HuH-7 (cell line): ENCODE results near the gene JAM3.

Experiments used
- DNase-seq: peaks from one replicate; pipeline ENCODE4 v3.0.0; 2011; ENCODE audit warnings: low spot score

The JAM3 gene

DNA sequence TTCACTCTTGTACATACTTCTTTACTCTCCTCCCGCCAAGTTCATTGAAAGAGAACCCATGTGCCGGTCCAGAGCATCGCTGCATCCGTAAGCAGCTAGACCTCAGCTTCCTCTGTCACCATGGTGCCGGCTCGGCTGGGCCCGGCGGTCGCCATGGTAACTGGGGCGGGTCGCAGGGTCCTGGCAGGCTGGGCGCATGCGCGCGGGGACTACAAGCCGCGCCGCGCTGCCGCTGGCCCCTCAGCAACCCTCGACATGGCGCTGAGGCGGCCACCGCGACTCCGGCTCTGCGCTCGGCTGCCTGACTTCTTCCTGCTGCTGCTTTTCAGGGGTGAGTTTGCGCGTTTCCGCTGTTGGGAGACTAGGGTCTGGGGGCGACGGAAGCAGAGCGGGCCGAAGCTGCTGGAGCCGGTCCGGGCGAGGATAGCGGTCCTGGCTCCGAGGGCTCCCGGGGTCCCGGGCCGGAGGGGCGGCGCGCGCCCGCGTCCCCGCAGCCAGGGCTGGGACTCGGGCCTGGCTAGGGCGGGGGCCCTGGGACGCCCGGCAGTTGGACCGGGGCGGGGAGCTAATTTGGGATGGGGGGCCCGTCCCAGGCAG, at the start of gene JAM3:
Gene JAM3, plus strand, starts transcription at position 244 of the 597 bp plus-strand sequence. Its CDS starts 12 bp downstream, at position 256.
- no peak for DNase-seq

GRCh38 chr11:134019500-134019899, 49.4 kb upstream of the JAM3 start:
- no peak for DNase-seq

DNA sequence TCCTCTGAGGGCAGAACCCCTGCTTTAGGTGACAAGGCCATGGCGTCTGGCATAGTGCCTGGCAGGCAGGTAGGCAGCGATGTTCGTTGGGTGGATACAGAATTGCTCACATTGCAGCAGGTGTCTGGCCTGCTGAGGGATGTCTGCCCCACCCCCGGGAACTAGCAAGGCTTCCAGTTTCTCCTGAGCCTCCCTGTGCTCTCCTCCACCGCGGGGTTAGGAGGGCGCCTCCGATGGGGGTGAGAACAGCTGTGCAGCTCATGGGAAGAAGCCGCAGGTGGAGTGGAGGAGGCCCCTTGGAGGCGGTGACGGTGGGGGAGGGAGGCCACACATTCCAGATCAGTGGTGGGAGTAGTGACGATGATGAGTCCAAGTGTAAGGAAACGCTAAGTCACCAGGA, 48.3 kb upstream of the JAM3 start:
- no peak for DNase-seq

DNA sequence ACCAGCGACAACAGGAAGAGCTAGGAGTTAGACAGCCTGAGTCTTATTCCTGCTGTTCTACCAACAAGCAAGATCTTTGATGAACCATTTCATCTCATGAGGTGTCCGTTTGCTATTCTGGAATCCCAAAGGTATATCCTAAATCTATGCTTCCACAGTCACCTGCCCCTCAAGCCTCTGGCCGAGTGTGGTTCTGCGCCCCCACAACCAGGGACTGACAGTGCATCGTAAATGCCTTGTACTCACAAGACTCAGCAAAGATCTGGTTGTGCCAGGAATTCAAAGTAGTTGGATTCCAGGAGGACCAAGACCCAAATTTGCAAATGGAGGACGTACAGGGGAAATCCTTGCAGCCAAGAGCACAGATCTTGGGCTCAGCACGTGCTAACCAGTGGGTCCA, 47.5 kb upstream of the JAM3 start:
- no peak for DNase-seq

DNA sequence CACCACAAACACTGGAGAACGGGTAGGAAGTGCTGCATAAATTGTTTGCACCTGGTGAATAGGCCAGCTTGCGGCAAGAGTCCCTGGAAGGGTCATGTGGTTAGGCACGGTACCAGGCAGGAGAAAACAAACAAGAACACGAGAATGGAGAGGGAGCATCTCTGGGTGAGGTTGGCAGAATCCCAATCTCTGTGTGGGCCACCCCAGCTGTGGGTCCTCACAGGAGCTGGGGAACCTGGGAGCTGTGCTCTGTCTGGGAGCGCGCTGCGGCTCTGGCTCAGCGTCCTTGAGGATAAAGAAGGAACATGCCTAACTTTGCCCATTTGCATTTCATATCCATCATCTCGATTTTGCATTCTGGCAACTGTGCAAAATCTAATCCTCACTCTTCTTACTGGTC, 46.1 kb upstream of the JAM3 start:
- no peak for DNase-seq

- no peak for DNase-seq
Measured at GRCh38 chr11:134024420-134025081, 44.3 kb upstream of the JAM3 start.

GRCh38 chr11:134025082-134025429, 43.8 kb upstream of the JAM3 start:
- no peak for DNase-seq

GRCh38 chr11:134026655-134027343, 42.1 kb upstream of the JAM3 start:
- DNase-seq: no peak

DNA sequence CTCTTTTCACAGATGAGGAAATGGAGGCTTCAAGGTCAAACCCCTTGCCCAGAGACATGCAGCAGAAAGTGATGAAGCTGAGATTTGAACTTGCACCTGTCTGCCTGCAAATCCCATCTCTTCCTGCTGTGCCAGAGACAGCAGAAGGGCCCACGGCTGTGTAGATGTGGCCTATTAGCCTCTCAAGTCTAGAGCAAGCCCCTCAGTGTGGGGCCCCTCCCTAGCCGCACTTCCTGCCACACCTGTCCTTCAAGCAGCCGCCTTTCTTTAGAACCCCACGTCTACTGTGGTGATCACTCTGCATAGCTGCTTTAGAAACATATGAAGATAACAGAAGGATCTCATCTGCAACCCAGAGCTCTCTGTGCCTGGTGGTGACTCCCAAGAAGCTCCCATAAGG, 41.2 kb upstream of the JAM3 start:
- DNase-seq: no peak

- no peak for DNase-seq
Measured at GRCh38 chr11:134028368-134028920, 40.4 kb upstream of the JAM3 start.

GRCh38 chr11:134030853-134031252, 38.0 kb upstream of the JAM3 start:
- no peak for DNase-seq

GRCh38 chr11:134032043-134032442, 36.8 kb upstream of the JAM3 start:
- DNase-seq: no peak

DNA sequence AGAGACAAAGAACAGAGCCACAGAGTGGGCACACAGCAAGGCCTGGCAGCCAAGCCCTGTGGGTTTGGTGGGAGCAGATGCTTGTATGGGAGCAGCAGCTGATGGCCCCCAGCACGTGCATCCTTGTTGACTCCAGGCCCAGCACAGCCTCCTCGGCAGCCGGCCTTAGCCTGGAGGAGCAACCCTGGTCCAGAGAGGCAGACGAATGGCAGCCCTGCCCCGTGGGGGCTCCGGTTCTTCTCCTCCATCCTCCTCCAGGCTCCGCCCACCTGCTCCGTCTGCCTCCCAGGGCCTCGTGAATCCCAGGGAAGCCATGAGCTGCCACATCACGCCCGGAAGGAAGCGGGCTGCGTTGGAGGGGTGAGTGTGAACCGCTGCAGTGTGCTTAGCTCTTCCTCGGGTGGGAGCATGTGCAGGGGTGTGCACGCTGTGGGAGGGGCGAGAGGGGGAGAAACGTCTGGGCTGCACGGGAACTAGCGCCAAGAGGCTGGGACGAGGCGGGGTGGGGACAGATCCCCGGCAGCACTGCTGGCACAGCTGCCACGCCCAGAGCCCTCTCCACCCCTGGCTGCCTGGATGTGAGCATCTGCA, 36.3 kb upstream of the JAM3 start:
- DNase-seq: no peak

- no peak for DNase-seq
Measured at GRCh38 chr11:134033276-134033675, 35.6 kb upstream of the JAM3 start.

- DNase-seq: peak; percentile 41
Measured at GRCh38 chr11:134033696-134034491, 35.0 kb upstream of the JAM3 start.

DNA sequence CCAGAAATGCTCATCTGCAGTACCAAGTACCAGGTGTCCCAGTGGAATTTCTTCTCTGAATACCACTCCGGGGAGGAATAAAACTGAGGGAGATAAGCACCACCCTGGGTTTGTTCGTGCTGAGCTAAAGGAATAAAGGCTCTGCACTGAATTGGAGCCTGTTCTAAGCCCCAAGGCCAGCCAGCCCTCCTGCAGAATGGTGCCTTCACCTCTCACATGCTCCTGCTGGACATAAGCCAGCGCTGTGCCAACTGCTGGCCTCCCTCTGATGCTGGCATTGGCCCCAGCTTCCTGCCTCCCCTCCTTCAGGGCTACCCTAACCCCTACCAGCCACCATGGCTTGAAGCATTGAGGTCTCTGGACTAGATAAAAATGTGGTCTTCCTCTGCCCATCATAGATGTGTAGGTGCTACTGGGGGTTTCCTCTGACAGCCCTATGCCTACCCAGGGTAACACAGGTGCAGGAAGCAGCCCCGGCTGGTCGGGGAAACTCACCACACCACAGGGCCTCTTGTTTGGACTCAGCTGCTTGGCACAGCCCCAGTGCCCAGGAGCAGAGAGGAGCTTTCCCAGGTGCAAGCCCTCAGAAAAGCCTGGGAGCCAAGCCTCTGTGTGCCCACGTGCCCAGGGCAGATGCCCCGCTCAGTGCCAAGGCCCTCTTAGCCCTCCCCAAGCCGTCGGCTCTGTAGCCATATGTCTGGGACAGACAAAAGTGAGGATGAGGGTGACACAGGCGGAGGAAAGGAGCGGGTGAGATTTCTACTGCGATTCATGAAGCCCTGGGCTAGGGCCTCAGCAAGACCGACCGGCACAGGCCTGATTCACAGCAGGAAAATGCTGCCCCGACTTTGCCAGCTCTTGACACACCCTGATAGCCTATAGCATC, 34.1 kb upstream of the JAM3 start:
- DNase-seq: no peak

GRCh38 chr11:134036492-134037045, 32.3 kb upstream of the JAM3 start:
- DNase-seq: no peak

GRCh38 chr11:134037046-134037908, 31.6 kb upstream of the JAM3 start:
- DNase-seq: no peak

- DNase-seq: no peak
Measured at GRCh38 chr11:134038897-134039470, 29.9 kb upstream of the JAM3 start.
